ENCODE results near the gene CHM.
"Not testable (repeated sequence)": the region's sequence is repeated elsewhere in the genome, so short reads cannot be mapped to it uniquely, and the experiment has no call there.

CHM gene

DNA sequence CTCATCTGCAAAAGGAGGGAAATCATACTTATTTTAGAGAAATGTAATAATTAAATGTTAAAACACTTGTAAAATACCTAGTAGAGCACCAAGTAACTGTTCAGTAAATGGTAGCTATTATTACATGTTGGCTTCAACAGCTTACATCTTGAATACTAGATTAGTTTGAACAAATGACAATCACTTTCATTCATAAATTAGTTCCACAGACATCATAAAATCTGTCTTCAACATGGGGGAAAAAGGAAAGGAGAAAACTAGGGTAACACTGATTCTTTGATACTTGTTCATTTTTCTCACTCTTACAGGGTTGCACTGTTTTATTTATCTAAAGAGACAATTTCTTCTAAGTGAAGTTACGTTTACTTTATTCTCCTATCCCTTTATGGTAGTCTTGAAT lies 51.7 kb downstream of the CHM start:
- no peak for DNase-seq (ENCODE audit: low read depth)

DNA sequence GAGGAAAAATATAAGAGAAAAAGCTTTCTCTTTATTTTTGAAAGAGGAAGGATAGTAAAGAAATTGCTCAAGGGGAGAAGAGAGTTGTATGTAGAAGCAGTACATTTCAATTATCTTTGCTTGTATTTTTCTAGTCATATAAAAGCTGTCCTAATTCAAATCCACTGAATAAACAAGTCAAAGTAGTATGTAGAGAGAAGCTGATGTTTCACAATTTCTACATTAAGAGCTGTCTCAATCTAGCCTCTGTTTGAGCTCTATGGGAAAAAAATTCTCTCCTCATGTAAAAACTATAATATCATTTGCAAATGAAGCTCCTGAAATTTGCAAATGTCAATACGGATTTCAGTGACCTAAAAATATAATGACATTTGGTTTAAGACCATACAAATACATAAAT lies 52.6 kb downstream of the CHM start:
- no peak for DNase-seq (ENCODE audit: low read depth)

DNA sequence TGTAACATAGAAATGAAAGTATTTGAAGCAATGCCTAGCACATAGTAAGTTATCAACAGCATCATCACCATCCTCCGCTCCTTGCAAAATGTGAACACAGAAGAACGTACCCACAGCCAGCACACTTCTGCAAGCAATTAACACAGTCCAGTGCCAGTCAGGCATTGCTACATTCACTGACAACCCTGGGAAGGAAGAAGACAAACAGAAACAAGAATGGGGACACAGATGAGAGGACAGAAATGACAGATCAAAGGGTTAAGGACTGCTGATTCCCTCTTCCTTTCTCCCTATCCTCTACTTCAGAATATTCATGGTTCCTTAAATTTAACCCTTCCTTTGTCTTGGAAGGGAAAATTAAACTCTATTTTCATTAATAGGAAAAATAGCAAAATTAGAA lies 53.1 kb downstream of the CHM start:
- no peak for DNase-seq (ENCODE audit: low read depth)

DNA sequence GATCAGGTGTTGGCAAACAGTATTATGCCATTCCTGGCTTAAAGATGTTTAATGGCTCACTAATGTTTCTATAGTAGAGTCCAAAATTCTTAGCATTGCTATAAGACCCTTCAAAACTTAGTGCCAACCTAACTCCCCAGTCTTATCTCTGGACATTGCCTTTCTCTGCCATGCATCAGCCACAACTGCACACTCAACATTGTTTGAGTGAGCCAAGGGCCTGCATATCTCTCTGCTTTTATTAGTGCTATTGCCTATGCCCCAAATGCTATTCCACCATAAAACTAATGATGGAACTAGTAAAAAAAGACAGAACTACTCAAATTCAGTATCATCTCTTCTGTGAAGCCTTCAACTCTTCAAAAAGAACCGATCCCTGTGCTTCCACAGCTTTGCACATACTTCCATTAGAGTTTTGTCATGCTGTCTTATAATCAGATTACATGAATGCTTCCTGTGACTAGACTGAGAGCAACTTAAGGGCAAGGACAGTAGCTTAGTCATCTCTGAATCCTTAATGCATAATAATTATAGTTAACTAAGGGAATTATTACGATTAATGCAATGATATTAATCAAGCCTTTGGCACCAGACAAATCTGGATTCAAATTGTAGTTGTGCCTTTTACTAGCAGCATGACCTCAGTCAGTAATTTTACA lies 53.7 kb downstream of the CHM start:
- no peak for DNase-seq (ENCODE audit: low read depth)

DNA sequence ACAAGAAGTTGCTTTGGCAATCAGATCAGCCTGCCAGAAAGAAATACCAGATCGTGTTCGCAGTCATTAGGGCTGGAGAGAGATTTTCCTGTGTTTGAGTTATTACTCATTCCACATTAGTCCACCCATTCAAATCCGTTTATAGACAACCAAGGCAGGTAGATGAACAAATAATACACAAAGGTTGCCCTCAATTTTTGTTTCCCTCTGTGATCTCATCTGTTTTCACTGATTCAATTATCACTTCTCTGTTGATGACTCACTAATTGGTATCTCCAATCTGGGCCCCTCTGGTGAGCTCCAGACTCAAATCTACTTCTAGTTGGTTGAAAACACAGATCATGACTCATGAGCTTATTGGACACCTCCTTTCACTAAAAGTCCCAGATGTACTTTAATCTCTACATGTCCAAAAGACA lies 54.5 kb downstream of the CHM start:
- DNase-seq (ENCODE audit: low read depth): no peak

DNA sequence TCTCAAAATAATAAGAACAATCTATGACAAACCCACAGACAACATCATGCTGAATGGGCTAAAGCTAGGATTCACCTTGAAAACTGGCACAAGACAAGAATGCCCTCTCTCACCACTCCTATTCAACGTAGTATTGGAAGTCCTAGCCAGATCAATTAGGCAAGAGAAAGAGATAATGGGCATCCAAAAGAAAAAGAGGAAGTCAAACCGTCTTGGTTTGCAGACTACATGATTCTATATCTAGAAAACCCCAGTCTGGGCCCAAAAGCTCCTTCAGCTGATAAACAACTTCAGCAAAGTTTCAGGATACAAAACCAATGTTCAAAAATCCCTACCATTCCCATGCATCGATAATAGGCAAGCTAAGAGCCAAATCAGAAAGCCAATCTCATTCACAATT lies 59.0 kb downstream of the CHM start:
- DNase-seq (ENCODE audit: low read depth): no peak

DNA sequence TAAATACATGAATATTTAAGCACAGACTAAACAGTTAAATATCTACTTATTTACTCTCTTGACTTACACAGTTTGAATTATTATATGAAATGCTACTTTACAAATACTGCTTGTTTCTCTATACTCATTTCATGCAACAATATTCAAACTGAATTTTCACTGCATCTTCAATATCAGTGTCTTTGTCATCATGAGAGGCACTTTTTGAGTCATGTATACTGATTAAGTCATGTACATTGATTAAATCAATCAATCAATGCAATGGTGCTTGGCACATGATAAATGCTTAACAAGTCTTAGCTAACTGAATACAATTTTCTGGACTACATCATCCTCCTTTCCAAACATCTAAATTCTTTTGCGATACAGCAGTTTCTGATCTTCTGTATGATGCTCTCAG lies 67.1 kb downstream of the CHM start:
- DNase-seq (ENCODE audit: low read depth): no peak

DNA sequence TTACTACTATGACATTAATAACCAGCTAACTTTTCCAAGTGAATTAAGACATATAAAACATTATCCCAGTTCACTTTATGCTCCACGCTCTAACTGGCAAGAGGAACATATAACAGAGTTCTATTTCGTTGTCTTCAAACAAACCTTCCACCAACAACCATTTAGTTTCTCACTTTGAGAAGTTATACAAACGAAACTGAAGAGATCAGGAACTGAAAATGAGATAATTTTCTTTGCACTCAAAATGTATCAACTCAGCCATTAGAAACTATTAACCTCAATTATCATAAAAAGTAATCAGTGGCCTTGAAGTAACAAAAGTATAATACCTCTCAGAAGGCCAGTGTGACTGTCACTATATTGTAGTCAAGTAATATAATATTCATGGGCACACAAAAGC lies 70.1 kb downstream of the CHM start:
- no peak for DNase-seq (ENCODE audit: low read depth)

DNA sequence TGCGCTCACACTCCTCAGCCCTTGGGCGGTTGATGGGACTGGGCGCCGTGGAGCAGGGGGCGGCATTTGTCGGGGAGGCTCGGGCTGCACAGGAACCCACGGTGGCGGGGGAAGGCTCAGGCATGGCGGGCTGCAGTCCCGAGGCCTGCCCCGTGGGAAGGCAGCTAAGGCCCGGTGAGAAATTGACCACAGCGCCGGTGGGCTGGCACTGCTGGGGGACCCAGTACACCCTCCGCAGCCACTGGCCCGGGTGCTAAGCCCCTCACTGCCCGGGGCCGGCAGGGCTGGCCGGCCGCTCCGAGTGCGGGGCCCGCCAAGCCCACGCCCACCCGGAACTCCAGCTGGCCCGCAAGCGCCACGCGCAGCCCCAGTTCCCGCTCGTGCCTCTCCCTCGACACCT lies 75.0 kb downstream of the CHM start:
- DNase-seq (ENCODE audit: low read depth): not testable (repeated sequence)

DNA sequence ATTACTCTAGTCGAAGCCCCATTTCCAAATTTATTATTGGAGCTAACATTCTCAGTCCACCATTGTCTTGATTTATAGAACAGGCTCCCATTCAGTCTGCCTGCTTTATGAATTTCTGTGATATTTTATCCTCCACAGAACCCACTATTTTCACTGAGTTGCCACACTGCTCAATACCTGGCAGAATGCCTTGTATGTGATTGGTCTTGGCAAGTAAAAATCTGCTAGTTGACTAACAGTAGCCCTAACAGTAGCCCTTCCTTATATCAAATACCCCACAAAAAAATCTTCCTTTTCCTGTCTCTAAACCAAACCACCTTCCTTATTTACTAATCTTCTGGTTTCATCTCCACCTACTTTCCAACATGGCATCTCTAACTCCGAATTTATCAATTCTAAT lies 82.6 kb downstream of the CHM start:
- no peak for DNase-seq (ENCODE audit: low read depth)

DNA sequence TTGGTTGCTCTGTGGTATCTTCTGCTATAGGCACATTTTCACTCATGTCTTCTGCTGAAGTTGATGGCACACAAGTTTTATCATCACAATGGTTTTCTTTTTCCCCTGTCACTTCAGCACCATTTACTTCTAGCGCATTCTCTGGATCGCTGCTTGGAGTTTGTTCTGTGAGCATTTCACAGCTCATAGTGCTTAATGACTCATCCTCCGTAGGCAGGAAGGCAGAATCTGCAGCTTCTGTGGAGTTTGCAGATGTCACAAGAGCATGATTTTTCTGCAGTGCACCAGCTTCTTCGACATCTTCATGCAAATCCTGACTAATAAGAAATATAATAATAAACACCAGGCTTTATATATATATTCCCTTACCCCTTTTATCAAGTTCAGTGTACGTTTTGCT lies 83.6 kb downstream of the CHM start:
- no peak for DNase-seq (ENCODE audit: low read depth)

DNA sequence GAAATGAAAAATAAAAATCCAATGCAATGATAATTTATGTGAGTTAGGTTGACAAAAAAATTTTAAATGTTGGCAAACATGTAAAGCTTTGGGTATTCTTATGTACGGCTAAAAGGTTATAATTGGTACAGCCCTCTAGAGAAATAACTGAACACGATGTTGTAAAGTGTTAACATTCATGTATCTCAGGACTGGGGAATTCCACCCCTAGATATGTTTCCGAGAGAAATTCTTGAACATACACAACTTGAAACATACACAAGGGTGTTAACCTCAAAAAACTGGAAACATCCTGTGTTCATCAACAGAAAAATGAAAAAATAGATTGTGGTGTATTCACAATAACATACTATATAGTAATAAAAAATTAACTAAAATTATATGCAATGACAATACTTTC lies 91.8 kb downstream of the CHM start:
- no peak for DNase-seq (ENCODE audit: low read depth)

DNA sequence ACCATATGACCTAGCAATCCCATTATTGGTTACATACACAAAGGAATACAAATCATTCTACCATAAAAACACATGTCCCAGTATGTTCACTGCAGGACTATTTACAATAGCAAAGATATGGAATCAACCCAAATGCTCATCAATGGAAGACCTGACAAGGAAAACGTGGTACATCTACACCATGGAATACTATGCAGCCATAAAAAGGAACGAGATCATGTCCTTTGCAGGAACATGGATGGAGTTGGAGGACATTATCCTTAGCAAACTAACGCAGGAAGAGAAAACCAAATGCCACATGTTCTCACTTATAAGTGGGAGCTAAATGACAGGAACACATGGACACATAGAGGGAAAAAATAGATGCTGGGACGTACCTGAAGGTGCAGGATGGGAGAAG lies 102.6 kb downstream of the CHM start:
- not testable (repeated sequence) for DNase-seq (ENCODE audit: low read depth)

DNA sequence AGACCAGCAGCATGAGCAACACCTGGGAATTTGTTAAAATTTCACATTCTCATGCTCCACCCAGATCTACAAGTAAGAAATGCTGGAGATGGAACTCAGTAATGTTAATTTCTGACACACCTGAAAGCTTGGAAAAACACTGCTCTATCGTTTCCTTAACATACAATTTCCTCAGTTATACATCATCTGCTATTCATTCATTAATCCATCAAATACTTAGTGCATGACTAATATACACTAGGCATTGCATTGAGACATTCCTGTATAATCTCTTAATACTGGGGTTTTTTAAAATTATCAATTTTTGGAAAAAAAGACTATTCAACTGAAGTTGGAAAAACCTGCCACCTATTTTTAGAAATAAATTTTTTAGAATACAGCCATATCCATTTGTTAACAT lies 106.1 kb downstream of the CHM start:
- no peak for DNase-seq (ENCODE audit: low read depth)

DNA sequence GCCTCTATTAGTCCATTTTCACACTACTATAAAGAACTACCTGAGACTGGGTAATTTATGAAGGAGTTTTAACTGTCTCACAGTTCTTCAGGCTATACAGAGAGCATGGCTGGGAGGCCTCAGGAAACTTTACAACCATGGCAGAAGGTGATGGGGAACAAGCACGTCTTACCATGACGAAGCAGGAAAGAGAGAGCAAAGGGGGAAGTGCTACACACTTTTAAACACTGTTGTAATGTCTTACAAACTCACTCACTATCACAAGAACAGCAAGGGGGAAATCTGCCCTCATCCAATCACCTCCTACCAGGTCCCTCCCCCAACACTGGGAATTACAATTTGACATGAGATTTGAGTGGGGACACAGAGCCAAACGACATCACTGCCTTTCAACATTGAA lies 107.4 kb downstream of the CHM start:
- DNase-seq (ENCODE audit: low read depth): not testable (repeated sequence)

DNA sequence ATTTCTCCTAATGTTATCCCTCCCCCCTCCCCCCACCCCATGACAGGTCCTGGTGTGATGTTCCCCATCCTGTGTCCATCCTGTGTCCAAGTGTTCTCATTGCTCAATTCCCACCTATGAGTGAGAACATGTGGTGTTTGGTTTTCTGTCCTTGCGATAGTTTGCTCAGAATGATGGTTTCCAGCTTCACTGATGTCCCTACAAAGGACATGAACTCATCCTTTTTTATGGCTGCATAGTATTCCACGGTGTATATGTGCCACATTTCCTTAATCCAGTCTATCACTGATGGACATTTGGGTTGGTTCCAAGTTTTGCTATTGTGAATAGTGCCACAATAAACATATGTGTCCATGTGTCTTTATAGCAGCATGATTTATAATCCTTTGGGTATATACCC lies 113.0 kb downstream of the CHM start:
- not testable (repeated sequence) for DNase-seq (ENCODE audit: low read depth)

DNA sequence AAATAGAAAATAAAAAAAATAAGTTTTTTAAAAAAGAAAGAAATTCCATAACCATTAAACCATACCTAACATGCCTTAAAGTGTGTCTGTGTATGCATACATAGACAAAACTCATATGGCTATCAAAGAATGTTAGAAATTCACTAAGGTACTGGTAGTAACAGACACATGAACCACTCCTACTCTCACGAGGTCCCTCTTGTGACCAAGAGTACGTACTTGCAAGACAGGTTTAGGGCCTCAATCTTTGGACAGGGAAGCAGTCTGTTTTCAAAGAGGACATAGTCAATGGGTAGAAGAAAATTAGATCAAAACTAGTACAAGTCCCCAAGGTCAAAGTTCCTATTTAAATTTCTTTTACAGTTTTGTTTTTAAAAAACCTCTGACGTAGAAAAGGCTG lies 117.3 kb downstream of the CHM start:
- DNase-seq (ENCODE audit: low read depth): no peak

DNA sequence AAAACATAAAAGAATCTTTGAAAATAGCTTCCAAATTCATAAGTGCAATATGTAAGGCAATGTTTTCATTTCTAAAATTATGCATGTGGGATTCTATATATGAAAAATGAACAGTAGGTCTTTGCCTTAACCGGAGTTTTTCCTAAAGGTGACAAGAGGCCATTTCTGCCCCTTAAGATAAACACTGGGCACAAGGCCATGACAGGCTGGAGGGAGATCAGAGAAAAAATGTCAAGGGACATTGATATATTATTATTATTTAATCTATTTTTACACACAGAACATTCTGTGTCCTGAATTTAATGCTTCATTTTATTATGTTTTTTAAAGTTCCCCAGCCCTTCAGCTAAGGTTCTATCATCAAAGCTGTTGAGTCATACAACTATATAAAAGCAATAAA lies 118.8 kb downstream of the CHM start:
- no peak for DNase-seq (ENCODE audit: low read depth)

DNA sequence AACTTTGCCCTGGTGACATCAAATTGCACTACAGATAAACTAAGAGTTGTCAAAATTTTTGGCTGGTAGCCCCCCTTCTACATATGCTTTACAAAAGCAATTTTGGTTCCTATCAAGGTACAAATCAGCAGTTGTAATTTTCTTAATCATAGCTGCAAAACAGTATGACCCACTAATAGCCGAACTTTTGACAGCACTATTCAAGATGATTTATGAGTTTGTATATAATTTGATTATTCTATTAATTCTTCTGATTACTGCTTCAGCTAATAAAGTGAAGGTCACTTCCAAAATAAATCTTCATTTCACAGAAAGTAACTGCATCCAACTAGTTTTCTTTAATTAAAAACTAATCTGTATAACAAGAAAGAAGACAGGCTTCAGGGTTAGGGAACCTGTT lies 119.6 kb downstream of the CHM start:
- DNase-seq (ENCODE audit: low read depth): no peak

DNA sequence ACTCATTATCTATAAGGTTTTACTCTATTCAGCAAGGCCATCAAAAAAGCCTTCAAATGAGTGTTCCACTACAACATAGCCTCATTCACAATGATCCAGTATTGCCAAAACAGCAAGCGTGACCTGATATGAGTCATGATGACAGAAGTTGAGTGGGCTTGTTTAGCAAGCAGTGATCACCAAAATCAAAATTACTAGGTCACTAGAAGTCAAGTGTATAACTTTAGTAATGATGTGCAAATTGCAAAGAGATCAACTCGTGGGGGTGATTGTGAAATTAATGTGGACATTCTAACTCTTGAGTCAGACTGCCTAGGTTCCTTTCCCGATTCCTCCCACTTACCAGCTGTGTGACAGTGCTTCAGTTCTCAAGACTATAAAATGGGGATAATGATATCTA lies 124.5 kb downstream of the CHM start:
- no peak for DNase-seq (ENCODE audit: low read depth)

DNA sequence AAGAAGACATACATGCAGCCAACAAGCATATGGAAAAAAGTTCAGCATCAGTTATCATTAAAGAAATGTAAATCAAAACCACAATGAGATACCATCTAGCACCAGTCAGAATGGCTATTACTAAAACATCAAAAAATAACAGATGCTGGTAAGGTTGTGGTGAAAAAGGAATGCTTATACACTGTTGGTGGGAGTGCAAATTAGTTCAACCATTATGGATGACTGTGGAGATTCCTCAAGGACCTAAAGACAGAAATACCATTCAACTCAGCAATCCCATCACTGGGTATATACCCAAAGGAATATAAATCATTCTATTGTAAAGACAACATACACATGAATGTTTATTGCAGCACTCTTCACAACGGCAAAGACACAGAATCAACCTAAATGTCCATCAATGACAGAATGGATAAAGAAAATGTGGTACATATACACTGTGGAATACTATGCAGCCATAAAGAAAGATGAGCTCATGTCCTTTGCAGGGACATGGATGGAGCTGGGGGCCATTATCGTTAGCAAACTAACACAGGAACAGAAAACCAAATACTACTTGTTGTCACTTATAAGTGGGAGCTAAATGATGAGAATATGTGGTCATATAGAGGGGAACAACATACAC lies 130.6 kb downstream of the CHM start:
- DNase-seq (ENCODE audit: low read depth): not testable (repeated sequence)

DNA sequence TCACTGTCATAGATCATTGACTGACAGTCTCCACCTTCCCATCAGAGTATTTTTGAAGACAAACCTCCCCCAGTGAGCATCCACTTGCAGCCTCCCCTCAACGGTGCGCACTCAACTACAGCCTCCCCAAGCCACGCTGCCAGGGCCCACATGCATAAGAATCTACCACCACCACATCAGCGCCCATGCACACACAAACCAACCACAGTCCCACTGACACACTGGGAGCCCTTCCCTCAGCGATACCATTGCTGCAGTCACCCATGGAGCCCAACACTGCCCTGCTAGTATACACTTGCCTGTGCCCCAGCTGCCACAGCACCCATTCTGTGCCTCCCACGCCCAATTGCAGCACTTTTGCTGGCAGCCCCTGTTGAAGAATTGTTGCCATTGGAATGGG lies 132.9 kb downstream of the CHM start:
- no peak for DNase-seq (ENCODE audit: low read depth)

DNA sequence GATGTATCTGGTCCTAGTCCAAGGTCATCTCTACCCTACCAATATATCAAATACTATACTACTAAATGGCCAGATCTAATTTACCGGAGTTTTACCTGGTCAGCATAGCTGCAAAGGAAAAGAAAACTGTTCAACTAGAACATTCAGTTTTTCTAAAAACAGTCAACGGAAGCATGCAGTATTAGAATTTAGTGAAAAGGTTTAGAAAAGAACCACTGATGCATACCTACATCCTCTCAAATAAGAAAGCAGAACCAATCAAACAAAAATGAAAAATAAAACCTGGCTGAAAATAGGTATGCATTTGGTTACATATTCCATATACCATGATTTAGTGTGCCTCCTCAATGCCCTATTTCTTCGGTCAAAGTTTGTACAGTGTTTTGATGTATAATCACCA lies 140.0 kb downstream of the CHM start:
- DNase-seq (ENCODE audit: low read depth): no peak

DNA sequence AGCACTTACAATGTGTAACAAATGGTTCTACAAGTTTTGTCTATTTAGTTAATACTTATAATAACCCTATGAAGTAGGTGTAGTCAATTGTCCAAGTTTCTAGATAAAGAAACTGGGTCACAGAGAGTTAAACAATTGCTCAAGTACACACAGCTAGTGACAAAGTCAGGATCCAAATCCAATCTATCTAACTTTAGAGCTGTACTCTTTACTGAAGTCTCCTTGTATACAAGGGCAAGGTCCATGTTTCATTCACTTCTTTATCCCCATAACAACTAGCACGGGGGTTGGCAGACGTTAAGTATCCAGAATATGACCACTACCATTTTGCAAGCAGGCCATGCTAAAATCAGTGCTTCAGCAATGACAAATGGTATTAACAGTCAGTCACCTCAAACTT lies 141.0 kb downstream of the CHM start:
- DNase-seq (ENCODE audit: low read depth): no peak
